H9 (cell line): ENCODE results near the gene SLMAP. TPM values are rescaled to one million over a fixed set of nuclear protein-coding genes. Genes with fewer than 3 reads are reported as not detected.

Source experiments
- DNase-seq: peaks from one replicate; pipeline ENCODE4 v3.0.0-alpha.2; 2017
- H2AFZ ChIP-seq: one replicate; pipeline ENCODE4 v1.6.1; 2013; ENCODE audit warnings: mild to moderate bottlenecking, low read length, control low read depth, moderate library complexity
- H2AK5ac ChIP-seq: 2 replicates; pipeline ENCODE4 v1.6.1; 2013; ENCODE audit warnings: low read length, control low read depth, mixed read lengths; ENCODE audit not compliant: insufficient read length
- H2BK120ac ChIP-seq: one replicate; pipeline ENCODE4 v1.6.1; 2013; ENCODE audit warnings: low read depth, mild to moderate bottlenecking, low read length, control low read depth, inconsistent platforms; ENCODE audit not compliant: poor library complexity, severe bottlenecking
- H2BK12ac ChIP-seq: 2 replicates; pipeline ENCODE4 v1.6.1; 2013; ENCODE audit warnings: low read length, control low read depth, mixed read lengths, low read depth; ENCODE audit not compliant: insufficient read length
- H2BK15ac ChIP-seq: 2 replicates; pipeline ENCODE4 v1.6.1; 2013; ENCODE audit warnings: low read depth, low read length, control low read depth
- H2BK20ac ChIP-seq: one replicate; pipeline ENCODE4 v1.6.1; 2013; ENCODE audit warnings: low read depth, mild to moderate bottlenecking, low read length, control low read depth, inconsistent platforms; ENCODE audit not compliant: poor library complexity, severe bottlenecking
- H2BK5ac ChIP-seq: 2 replicates; pipeline ENCODE4 v1.6.1; 2013; ENCODE audit warnings: low read length, control low read depth, mixed read lengths; ENCODE audit not compliant: insufficient read length
- H3K14ac ChIP-seq: 2 replicates; pipeline ENCODE4 v1.6.1; 2013; ENCODE audit warnings: low read length, control low read depth; ENCODE audit not compliant: insufficient read depth
- H3K18ac ChIP-seq: 2 replicates; pipeline ENCODE4 v1.6.1; 2013; ENCODE audit warnings: low read depth, mild to moderate bottlenecking, mixed read lengths, low read length, control low read depth; ENCODE audit not compliant: insufficient read length
- H3K23ac ChIP-seq: 2 replicates; pipeline ENCODE4 v1.6.1; 2013; ENCODE audit warnings: low read length, control low read depth, mixed read lengths, low read depth; ENCODE audit not compliant: insufficient read length
- H3K23me2 ChIP-seq: 2 replicates; pipeline ENCODE4 v1.6.1; 2013; ENCODE audit warnings: low read depth, mild to moderate bottlenecking, mixed read lengths, low read length, control low read depth; ENCODE audit not compliant: insufficient read length, poor library complexity, severe bottlenecking
- H3K27ac ChIP-seq: 2 replicates; pipeline ENCODE4 v1.5.1; 2013; ENCODE audit warnings: low read length, control low read depth, mixed read lengths, low read depth; ENCODE audit not compliant: insufficient read length
- H3K27me3 ChIP-seq: 2 replicates; pipeline ENCODE4 v1.6.1; 2013; ENCODE audit warnings: low read length, control low read depth, inconsistent platforms; ENCODE audit not compliant: insufficient read depth
- H3K4ac ChIP-seq: 2 replicates; pipeline ENCODE4 v1.6.1; 2013; ENCODE audit warnings: low read depth, mild to moderate bottlenecking, control low read depth, inconsistent platforms, low read length, moderate library complexity
- H3K4me1 ChIP-seq: 2 replicates; pipeline ENCODE4 v1.6.1; 2013; ENCODE audit warnings: low read length, control low read depth, inconsistent platforms; ENCODE audit not compliant: insufficient read depth
- H3K4me2 ChIP-seq: 2 replicates; pipeline ENCODE4 v1.6.1; 2013; ENCODE audit warnings: low read length, control low read depth, mixed read lengths; ENCODE audit not compliant: insufficient read length, insufficient read depth
- H3K56ac ChIP-seq: 2 replicates; pipeline ENCODE4 v1.6.1; 2013; ENCODE audit warnings: low read depth, mild to moderate bottlenecking, mixed read lengths, low read length, control low read depth; ENCODE audit not compliant: insufficient read length
- H3K79me1 ChIP-seq: 2 replicates; pipeline ENCODE4 v1.6.1; 2013; ENCODE audit warnings: low read depth, mild to moderate bottlenecking, moderate library complexity, low read length, control low read depth, inconsistent platforms; ENCODE audit not compliant: insufficient read depth, poor library complexity, severe bottlenecking
- H3K79me2 ChIP-seq: 2 replicates; pipeline ENCODE4 v1.6.1; 2013; ENCODE audit warnings: low read length, control low read depth, inconsistent platforms; ENCODE audit not compliant: insufficient read depth
- H3K9ac ChIP-seq: 2 replicates; pipeline ENCODE4 v1.6.1; 2013; ENCODE audit warnings: low read length, control low read depth, mixed read lengths; ENCODE audit not compliant: insufficient read length; ENCODE audit errors: extremely low read depth
- H3K9me3 ChIP-seq: one replicate; pipeline ENCODE4 v1.6.1; 2013; ENCODE audit warnings: low read depth, low read length, inconsistent platforms; ENCODE audit not compliant: control insufficient read depth
- H3T11ph ChIP-seq: one replicate; pipeline ENCODE4 v1.6.1; 2013; ENCODE audit warnings: mild to moderate bottlenecking, low read length, control low read depth, inconsistent platforms
- H4K20me1 ChIP-seq: one replicate; pipeline ENCODE4 v1.6.1; 2013; ENCODE audit not compliant: control insufficient read depth, insufficient read length, insufficient read depth
- H4K5ac ChIP-seq: 2 replicates; pipeline ENCODE4 v1.6.1; 2013; ENCODE audit warnings: low read depth, mild to moderate bottlenecking, mixed read lengths, low read length, control low read depth; ENCODE audit not compliant: insufficient read length
- H4K8ac ChIP-seq: replicated peaks from 2 replicates; pipeline ENCODE4 v1.6.1; 2013; ENCODE audit warnings: low read length, control low read depth, mixed read lengths, low read depth; ENCODE audit not compliant: insufficient read length
- H4K91ac ChIP-seq: 2 replicates; pipeline ENCODE4 v1.6.1; 2013; ENCODE audit warnings: low read depth, mild to moderate bottlenecking, moderate library complexity, mixed read lengths, low read length, control low read depth; ENCODE audit not compliant: insufficient read length
- H3K27ac Mint-ChIP-seq, 3 experiments: 2 replicates in 2 of 3; 3 replicates in 1 of 3; pipeline ENCODE4 v1.8.0; 2020 to 2021; ENCODE audit warnings: mixed read lengths in 3 of 3, mild to moderate bottlenecking in 1 of 3, moderate library complexity in 1 of 3
- H3K27me3 Mint-ChIP-seq: 2 replicates; pipeline ENCODE4 v1.8.0; 2021; ENCODE audit warnings: low read depth, mild to moderate bottlenecking, moderate library complexity, mixed read lengths
- H3K36me3 Mint-ChIP-seq, 3 experiments: 2 replicates in 2 of 3; 3 replicates in 1 of 3; pipeline ENCODE4 v1.8.0; 2020 to 2021; ENCODE audit warnings: low read depth in 3 of 3, mixed read lengths in 3 of 3; ENCODE audit not compliant: insufficient read depth in 1 of 3
- H3K4me1 Mint-ChIP-seq, 2 experiments: 2 replicates each; pipeline ENCODE4 v1.8.0; 2020; ENCODE audit warnings: mixed read lengths in 2 of 2
- H3K4me3 Mint-ChIP-seq, 2 experiments: 2 replicates in 1 of 2; 3 replicates in 1 of 2; pipeline ENCODE4 v1.8.0; 2020 to 2021; ENCODE audit warnings: mild to moderate bottlenecking in 2 of 2, mixed read lengths in 2 of 2, moderate library complexity in 1 of 2
- H3K9me3 Mint-ChIP-seq, 2 experiments: 2 replicates in 1 of 2; 3 replicates in 1 of 2; pipeline ENCODE4 v1.8.0; 2020; ENCODE audit warnings: mild to moderate bottlenecking in 2 of 2, mixed read lengths in 2 of 2, moderate library complexity in 1 of 2
- CTCF ChIP-seq: fragments of 200-600 bp; sonication (generic); conservative IDR thresholded peaks from 3 replicates; pipeline ENCODE4 v1.8.0; 2021; ENCODE audit warnings: antibody characterized with exemption, mild to moderate bottlenecking
- WGBS: extraction: QIAGEN DNeasy Blood & Tissue Kit; methylation state at CpG from one replicate; pipeline ENCODE4 v1.1.7; 2013; ENCODE audit warnings: missing lambda C conversion rate, low lambda C conversion rate, mixed read lengths; ENCODE audit not compliant: insufficient read length; ENCODE audit errors: extremely low coverage; 5-methylcytosine and 5-hydroxymethylcytosine counted together
- total RNA-seq: library from RNA; stranded (reverse); gene quantifications from 2 replicates; pipeline ENCODE4 v1.2.1, GENCODE V29; 2021

The SLMAP gene
- total RNA-seq, 1 experiment from 2014 or later = 65.1 TPM

DNA sequence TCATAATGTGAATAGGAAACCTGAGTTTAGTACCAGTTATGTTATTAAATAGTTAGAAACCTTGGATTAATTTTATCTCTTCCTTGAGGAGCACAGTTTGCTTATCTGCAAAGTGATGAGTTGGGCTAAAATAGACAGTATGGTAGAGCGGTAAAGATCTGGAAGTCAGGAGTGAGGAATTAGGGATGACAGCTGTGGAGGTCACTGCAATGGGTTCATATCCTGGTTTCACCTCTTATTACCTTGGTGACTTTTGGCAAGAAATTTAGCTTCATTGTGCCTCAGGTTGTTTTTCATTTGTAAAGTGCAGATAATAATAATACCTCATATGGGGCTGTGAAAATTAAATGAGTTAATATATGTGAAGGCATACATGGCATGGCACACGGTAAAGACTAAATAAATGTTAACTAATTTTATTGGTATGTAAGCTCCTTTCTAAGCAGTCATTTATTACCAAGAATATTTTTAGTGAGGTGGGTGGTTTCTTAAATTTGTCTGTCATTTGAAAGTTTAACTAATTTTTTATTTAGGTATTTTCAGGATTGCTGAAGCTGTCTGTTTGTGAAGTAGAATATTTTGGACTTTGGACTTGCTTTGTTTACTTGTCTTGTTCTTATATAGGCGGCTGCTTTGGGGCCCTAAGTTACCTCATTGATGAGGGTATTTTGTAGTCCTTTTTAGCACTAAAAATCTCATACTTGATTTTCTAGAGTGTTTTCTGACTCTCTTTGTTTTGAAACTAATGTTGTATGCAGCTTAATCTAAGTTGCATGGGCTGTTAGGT is 41.8 kb downstream of the SLMAP start:
- H3K27ac Mint-ChIP-seq = peak overlapping the region in 1 of 3 experiments; percentile 23; a peak in 1 of 7 replicates
- no peak overlapping the region for H3K9ac ChIP-seq
- no peak overlapping the region for H3K4me2 ChIP-seq
- H3K4me1 Mint-ChIP-seq = peaks cover 19 to 21% of the 10 kb centered on the region in 2 experiments
- WGBS = no CpG with 5 or more reads among the region's 3 CpGs
- peaks cover 5% of the 10 kb centered on the region for H3K79me1 ChIP-seq
- no peaks in the 10 kb centered on the region for H3K9me3 ChIP-seq
- no peak overlapping the region for H2BK120ac ChIP-seq
- no peak overlapping the region for H4K5ac ChIP-seq
- H4K91ac ChIP-seq = no peak overlapping the region
- H3K79me2 ChIP-seq = peaks cover 7% of the 10 kb centered on the region; the same call in 1 of the 2 replicates
- no peak overlapping the region for H2BK12ac ChIP-seq
- no peak overlapping the region for H3K23ac ChIP-seq
- DNase-seq = no peak
- H3K4ac ChIP-seq = no peak overlapping the region
- H3K23me2 ChIP-seq = no peaks in the 10 kb centered on the region
- H3K4me1 ChIP-seq = no peaks in the 10 kb centered on the region
- H2BK15ac ChIP-seq = no peak overlapping the region
- H3K18ac ChIP-seq = no peak overlapping the region
- no peak overlapping the region for H3T11ph ChIP-seq
- H3K9me3 Mint-ChIP-seq = no peaks in the 10 kb centered on the region
- H2BK5ac ChIP-seq = no peak overlapping the region
- no peak overlapping the region for H3K4me3 Mint-ChIP-seq
- no peak overlapping the region for H2AFZ ChIP-seq
- TF ChIP-seq CTCF = no peak
- no peaks in the 10 kb centered on the region; a peak in 1 of 7 replicates for H3K36me3 Mint-ChIP-seq
- H2BK20ac ChIP-seq = no peak overlapping the region
- no peak overlapping the region for H3K56ac ChIP-seq
- H4K8ac ChIP-seq = no peak overlapping the region
- H2AK5ac ChIP-seq = no peak overlapping the region
- no peaks in the 10 kb centered on the region for H3K27me3 ChIP-seq
- H3K27me3 Mint-ChIP-seq = no peaks in the 10 kb centered on the region
- no peaks in the 10 kb centered on the region for H4K20me1 ChIP-seq
- no peak overlapping the region for H3K27ac ChIP-seq
- no peak overlapping the region for H3K14ac ChIP-seq
